ENCODE results near the gene GOSR2.

DNA sequence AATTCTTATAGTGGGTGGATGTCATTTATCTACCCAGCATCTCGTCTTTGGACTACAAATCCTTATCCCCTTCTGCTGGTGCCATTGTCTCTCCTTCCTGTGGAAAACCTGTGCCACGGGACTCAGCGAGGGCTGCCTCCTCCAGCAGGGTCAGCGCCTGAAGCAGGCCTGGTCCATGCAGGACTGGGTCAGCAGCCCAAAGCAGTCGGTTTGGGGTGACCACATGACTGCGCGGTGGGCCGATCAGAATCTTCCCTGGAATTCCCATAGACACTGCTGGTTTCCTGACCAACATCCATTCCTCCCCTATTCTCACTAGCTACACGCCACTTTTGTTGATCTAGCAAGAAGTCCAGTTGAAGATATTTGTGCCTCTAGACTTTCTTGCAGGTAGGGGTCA lies 29.2 kb downstream of the GOSR2 start:
- TF ChIP-seq, protein P1, sequence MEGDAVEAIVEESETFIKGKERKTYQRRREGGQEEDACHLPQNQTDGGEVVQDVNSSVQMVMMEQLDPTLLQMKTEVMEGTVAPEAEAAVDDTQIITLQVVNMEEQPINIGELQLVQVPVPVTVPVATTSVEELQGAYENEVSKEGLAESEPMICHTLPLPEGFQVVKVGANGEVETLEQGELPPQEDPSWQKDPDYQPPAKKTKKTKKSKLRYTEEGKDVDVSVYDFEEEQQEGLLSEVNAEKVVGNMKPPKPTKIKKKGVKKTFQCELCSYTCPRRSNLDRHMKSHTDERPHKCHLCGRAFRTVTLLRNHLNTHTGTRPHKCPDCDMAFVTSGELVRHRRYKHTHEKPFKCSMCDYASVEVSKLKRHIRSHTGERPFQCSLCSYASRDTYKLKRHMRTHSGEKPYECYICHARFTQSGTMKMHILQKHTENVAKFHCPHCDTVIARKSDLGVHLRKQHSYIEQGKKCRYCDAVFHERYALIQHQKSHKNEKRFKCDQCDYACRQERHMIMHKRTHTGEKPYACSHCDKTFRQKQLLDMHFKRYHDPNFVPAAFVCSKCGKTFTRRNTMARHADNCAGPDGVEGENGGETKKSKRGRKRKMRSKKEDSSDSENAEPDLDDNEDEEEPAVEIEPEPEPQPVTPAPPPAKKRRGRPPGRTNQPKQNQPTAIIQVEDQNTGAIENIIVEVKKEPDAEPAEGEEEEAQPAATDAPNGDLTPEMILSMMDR (IDR thresholded peaks at IDR 0.05), result no peak
- no peak for TF ChIP-seq EP300 (IDR thresholded peaks at IDR 0.05)

Data from tibial nerve (tissue), 4 donors.